Astrocyte of the spinal cord (primary cell): ENCODE data around the gene PRSS8.

Experiments
- DNase-seq: peaks from one replicate; pipeline ENCODE4 v3.0.0; 2011; ENCODE audit warnings: low read depth, low spot score
- H3K4me3 ChIP-seq: 2 replicates; pipeline ENCODE4 v1.5.1; 2011; ENCODE audit warnings: low read depth, mild to moderate bottlenecking, low read length, moderate library complexity
- CTCF ChIP-seq: IDR thresholded peaks from 2 replicates; pipeline ENCODE4 v1.5.1; 2012; ENCODE audit warnings: low read depth, mild to moderate bottlenecking, low read length, inconsistent platforms
- in situ Hi-C: cut with HindIII; loops from 2 replicates; pipeline ENCODE4 v1.10.0; 2017; ENCODE audit warnings: low sequenced_read_pairs

Gene PRSS8

DNA sequence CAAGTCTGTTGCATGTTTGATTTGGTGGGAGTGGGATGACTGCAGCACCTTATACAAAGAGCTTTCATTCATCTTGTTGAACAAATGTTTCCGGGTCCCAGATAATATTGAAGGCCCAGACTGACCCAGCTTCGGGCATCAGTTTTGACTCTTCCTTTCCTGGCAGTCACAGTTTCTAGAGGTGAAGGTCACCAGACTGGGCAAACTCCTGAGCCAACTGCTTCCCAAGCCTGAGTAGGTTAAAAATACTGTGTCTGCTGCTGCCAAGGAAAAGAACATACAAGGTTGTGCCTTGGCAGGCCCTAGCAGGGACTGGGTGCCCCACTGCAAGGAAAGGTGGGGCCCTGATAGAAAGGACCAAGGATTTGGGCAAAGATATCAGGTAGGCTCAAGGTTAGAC is 22.8 kb downstream of the PRSS8 start:
- in situ Hi-C loops: no loop called here
- no peak for TF ChIP-seq CTCF
- no peak overlapping the region for H3K4me3 ChIP-seq
- DNase-seq: no peak

GRCh38 chr16:31111881-31112466 is 23.6 kb downstream of the PRSS8 start:
- TF ChIP-seq CTCF: no peak
- DNase-seq: no peak
- in situ Hi-C loops: no loop called here
- no peak overlapping the region for H3K4me3 ChIP-seq

GRCh38 chr16:31110106-31111034 is 25.2 kb downstream of the PRSS8 start:
- TF ChIP-seq CTCF: no peak
- no peak for DNase-seq

DNA sequence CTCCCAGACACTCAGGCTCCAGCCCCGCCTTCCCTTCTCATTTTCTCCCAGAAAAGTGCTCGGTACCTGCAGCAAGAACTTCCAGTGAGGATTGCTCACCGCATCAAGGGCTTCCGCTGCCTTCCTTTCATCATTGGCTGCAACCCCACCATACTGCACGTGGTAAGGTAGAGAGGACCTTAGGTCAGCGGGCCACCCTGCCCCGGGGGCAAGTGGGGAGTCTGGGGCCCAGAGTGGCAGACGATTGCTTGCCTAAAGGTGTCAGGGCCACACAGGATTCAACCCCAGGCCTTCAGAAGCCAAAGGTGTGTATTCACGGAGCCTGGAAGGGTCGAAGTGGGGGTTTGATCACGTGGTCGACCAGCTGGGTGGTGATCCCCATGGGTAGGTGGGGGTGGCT is 25.9 kb downstream of the PRSS8 start:
- no peak for DNase-seq
- TF ChIP-seq CTCF: no peak
- in situ Hi-C loops: no loop called here
- no peak overlapping the region for H3K4me3 ChIP-seq

More at GRCh38 chr16:31110106-31111034, 25.2 kb downstream of the PRSS8 start:
- in situ Hi-C loops: no loop called here
- no peak overlapping the region for H3K4me3 ChIP-seq

GRCh38 chr16:31108794-31109558 is 26.6 kb downstream of the PRSS8 start:
- in situ Hi-C loops: no loop called here
- no peak for TF ChIP-seq CTCF
- peak overlapping the region; percentile 76 for H3K4me3 ChIP-seq
- no peak for DNase-seq

GRCh38 chr16:31108035-31108793 is 27.3 kb downstream of the PRSS8 start, which contains the start of gene BCKDK:
Gene BCKDK, plus strand, starts transcription at chr16:31108386. Its CDS starts 838 bp downstream, at chr16:31109224.
- peak within 1 kb of the TSS; percentile 76 for H3K4me3 ChIP-seq
- peak; percentile 61 for DNase-seq
- in situ Hi-C loops: no loop called here
- TF ChIP-seq CTCF: no peak
